HG03520 (cell line): ENCODE measurements around the gene LMCD1.

Experiments used
- ATAC-seq: cut with Tn5 transposase; IDR thresholded peaks from one replicate; pipeline ENCODE4 v1.9.1; 2021; ENCODE audit warnings: mild to moderate bottlenecking, moderate library complexity; ENCODE audit not compliant: unreplicated experiment

The LMCD1 gene

DNA sequence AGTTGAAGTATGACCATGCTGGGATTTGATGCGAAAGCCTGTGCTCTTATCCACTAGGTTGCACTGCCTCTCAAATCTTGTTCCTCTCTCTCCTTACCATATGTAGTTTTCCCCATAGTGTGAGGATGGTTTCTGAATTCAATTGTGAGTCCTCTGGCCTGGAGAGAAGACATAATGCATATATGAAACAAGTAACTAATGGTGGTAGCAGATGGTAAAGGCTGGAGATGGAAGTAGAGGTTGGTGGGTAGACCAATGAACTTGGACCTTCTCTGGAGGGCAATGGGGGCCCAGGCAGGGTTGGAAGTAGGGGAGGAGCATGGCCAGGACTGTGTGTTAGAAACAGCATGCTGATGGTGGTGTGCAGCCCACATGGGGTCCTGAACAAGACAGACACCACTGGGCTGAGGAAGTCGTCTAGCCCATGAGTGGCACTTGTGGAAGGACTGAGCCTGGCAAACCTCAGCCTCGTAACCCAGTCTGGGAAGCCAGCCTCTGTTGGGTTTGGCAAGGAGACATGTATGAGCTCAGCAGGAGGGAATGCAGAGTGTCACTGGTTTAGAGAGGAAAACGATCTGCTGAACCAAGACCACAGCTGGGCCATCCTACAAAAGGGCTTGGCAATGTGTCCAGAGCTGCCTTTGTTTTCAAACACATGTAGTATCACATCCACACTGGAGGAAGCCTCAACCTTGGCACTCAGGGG lies 18.5 kb upstream of the LMCD1 start:
- no peak for ATAC-seq

DNA sequence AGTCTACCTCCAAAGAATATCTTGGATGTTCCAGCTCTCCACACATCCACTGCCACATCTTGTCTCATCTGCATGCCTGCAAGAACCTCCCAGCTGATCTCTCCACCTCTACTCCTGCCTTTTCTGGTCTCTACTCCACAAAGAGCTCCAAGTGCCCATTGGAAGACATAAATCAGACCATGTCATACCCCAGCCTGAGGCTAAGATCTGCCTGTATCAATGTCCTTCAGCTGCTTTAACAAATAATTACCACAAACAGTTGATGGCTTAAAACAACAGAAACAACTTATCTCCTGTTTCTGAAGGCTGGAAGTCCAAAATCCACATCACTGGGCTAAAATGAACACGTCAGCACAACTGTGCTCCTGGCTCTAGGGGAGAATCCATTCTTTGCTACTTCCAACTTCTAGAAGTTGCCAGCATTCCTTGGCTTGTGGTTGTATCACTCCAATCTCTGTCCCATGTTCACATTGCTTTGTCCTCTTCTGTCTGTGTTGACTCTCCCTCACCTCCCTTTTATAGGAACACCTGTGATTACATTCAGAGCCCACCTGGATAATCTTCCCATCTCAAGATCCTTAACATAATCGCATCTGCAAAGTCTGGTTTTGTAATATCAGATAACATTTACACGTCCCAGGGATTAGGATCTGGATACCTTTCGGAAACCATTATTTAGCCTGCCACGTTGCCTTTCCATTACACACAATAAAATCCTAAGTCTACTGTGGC lies 17.0 kb upstream of the LMCD1 start:
- no peak for ATAC-seq

GRCh38 chr3:8485141-8485870 lies 16.3 kb upstream of the LMCD1 start:
- no peak for ATAC-seq

- no peak for ATAC-seq
Observed at GRCh38 chr3:8485943-8486342, 15.7 kb upstream of the LMCD1 start.

GRCh38 chr3:8486434-8486833 lies 15.2 kb upstream of the LMCD1 start:
- no peak for ATAC-seq

DNA sequence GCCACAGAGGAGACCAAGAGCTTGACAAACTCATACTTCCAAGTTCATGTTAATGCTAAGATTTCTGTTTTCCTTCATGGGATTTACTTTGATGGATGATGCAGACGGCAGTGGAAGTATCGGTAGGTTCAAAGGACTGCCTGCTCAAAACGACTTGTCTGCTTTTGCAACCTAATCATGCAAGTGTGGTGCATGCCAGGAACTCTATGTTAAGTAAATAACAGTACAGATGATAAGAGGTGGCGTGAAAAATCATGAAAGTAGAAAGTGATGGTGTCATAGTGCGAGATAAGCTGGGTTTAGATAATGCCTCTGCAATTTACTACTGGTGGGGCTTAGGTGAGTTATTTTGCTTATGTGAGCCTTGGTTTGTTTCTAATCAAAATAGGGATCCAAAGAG lies 14.7 kb upstream of the LMCD1 start:
- ATAC-seq = no peak

- no peak for ATAC-seq
Observed at GRCh38 chr3:8488411-8488810, 13.2 kb upstream of the LMCD1 start.

DNA sequence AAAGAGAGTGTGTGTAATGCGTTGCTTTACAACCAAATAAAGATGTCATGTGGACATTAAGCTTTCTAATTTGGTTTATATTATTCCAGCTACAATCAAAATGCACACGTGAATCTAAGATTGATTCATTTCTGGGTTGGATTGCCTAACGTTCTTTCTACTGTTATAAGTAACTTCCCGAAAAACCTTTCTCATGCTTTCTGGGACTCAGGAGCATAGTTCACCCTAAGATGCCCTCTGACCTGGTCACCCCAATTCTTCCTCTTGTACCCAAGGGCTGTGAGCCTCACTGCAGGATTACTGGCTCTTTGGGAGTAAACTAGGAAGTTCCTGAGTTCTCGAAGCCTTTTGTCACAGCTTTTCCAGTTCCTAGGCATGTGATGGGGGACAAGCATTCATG lies 12.7 kb upstream of the LMCD1 start:
- ATAC-seq = no peak

- ATAC-seq = no peak
Observed at GRCh38 chr3:8489278-8489792, 12.3 kb upstream of the LMCD1 start.

DNA sequence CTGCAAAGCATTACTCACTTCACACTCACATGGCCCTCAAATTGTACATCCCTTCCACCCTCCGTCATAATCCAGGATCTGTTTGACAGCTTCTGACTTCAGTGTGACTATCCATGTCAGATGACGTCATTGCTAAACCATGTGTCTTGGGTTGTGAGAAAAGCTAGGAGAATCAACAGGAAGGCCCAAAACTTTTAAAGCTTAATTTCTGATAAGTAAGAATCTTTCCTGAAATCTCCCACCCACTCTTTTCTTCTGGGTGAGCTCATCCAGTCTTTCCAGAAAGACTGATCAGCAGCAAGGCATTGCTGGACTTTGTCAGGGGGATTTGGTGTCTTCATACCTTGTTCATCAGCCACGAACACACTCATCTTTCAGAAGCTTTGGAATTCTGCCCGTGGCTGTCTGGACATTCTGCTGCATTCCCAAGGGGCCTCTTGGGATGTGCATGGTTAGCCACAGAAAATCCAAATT lies 11.5 kb upstream of the LMCD1 start:
- no peak for ATAC-seq

DNA sequence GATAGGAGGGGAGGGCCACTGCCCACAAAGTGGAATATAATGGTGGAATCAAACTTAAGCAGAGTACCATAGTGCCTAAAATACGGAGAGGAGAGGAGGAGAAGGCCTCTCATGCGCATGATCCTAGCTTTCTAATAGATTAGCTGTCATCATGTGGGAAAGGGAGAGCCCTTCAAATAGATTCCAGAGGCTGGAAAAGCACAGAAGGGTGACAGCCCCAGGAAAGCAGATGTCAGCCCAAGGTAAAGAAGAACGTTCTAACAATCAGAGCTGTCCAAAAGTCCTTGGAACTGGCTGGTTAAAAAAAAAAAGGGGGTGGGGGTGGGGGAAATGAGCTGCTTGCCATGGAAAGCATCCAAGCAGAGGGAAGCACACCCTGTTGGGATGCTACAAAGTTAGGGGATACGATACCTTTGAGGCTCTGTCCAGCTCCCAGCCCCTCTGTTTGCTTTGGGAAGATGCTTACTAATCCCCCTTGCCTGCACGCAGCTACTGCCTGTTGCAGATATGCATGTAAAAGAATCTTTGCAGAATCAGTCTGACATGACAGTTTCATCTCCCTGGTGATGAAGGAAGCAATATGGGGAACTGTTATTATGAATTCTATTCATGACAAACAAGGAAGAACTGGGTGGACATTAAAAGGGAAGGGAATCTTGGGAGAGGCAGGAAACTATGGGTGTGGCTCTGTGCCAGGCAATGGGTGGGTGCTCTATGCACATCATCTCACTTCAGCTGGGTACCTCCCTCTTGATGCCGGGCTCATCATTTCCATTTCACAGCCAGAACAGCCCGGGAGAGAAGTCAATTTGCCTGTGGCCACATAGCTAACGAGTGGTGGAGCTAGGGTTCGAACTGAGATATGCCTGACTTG lies 10.1 kb upstream of the LMCD1 start:
- no peak for ATAC-seq

DNA sequence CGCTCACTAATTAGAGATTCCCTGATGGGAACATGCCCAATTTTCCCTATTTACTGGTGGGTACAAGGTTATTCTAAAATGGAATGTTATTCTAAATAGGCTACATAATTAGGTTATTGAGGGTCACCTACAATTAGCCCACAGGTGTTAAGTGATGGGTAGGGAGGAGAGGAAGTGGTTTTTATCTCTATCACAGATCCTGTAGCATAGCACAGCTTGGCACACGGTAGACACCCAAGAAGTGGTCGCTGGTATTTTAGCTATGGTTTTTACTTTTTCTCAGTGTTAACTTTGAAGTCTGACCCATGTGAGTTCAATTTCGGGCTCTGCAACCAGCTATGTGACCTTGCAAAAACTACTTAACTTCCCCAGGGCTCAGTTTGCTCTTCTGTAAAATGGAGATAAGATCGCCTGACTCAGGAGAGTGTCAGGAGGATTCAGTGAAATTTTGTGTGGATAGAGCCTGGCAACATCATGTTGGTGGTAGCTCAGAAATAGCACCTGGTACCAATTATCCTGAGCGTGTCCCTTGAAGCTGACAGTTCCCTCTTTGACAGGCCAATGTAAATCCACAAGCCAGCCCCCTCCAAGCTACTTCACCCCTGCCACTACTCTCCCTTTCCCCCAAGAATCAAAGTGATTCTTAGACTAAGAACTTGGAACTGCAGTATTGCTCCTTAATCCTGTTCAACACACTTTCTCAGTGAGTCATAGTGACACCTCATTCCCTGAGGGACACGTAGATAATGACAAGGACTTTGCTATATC lies 8.7 kb upstream of the LMCD1 start:
- ATAC-seq = no peak

DNA sequence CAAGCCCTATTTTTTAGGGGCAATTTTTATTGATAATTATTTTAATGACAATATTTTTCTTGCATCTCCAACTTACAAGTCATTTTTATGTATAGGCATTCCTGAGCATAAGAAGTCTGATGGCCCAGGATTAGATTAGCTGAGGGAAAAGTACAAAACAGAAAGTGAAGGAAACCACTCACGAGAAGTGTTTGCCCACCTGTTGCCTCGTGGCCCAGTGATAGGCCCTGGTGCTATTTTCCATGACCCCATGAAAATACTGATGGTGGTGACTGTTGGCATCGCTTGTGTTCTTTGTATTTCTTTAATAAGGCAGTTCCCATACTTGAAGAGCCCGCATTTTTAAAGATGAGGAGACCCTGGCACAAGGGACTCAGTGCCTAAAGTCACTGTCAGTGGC lies 7.9 kb upstream of the LMCD1 start:
- no peak for ATAC-seq

DNA sequence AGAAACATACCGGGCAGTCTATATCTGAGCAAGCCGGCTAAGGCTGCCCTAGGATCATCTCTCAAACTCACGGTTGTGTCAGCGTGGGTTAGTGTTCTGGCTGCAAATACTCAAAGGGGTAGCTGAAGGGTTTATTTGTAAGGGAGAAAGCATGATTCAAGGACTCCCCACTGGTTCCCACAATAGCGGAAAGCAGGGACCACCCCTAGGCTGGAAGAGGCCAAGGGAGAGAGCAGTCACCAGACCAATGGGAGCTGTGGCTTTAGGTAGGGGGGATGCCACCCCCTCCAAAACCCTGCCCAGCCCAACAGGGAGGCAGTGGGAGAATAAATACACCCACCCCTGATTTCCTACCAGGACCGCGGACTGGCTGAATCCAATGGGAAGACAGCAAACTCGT lies 7.3 kb upstream of the LMCD1 start:
- no peak for ATAC-seq

GRCh38 chr3:8497582-8497981 lies 4.0 kb upstream of the LMCD1 start:
- ATAC-seq = no peak

DNA sequence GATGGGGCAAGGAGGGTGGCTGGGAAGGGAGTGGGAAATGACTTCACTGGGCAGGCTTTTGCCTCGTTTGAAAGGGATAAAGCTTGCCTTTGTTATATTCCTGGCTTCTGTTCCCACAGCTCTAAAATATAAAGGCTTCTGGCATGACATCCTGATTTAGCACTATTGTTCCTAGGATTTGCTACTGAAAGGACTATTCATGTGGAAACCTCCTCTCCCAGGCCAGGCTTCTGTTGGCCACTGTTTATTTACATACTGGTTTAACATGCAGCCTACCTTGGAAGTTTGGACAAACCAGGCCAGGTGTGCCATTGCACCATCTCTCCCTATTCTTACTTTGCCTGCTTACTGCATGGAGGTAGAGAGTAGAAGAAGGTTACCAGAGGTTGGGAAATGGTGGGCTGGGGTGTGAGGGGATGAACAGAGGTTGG lies 2.4 kb upstream of the LMCD1 start:
- ATAC-seq = no peak

DNA sequence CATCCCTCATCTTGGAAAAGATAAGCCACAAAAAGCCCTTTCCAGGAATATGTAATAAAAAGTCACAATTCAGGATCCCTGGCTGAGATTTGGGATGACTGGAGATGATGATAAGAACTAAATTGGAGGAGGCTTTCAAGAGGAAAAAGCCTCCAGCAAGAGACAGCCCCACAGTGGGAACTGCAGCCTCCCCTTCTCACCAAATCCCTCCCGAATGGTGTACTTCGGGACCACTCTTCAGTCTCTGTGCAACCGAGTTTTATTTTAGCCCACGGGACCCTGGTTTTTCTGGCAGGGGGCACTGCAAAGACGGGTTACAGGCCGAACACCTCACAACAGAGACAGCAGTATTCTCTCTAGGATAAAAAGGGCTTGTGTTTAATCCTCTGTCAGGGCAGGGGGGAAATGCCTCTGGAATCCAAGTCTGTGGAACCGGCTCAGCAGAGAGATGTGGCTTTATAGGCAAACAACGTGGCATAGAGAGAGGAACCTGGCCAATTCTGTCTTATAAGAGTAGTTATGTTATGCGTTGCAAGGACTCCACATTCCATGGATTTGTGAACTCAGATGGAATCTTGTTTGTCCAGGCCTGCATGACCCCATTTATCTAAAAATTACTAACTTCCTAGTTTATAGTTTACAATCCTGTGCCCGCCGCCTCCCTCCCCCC lies 1.2 kb upstream of the LMCD1 start:
- ATAC-seq = no peak

DNA sequence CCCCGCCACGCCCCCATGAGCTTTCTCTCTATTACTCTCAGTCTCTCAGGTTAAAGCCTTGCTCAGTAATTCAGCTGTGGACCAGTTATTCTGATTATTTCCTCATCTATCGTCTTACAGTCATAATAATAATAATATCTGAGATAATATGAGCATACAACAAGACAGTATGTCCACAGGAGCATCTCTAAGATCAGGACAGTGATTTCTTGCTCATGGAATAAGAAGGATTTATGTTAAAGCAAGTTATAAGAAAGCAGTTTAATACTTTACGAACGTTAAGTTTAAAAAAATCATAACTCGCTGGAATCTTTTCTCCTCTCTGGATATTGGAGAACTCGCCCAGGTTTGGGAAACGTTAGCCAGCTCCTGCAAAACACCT lies 643 bp upstream of the LMCD1 start:
- ATAC-seq = no peak

DNA sequence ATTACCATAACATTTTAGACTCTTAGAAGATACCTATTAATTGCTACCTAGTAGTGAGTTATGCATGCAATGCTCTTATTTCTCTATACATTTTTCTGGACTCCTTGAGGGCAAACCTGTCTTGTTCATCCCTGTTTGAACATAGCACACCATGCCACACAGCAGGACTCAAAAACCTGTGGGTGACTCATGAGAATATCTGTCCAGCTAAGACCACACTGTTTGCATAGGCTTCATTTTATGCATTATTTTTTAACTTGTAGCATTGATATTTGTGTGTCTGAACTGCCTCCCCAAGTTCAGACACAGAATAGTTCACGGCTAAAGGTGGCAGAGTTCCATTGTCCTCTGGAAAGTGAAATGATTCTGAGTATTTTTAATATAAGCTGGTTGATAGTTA lies 1.8 kb downstream of the LMCD1 start:
- ATAC-seq = no peak
